GM19025 (cell line): Measurements from ENCODE around the gene KIAA0753.

ENCODE experiments used
- ATAC-seq: cut with Tn5 transposase; IDR thresholded peaks from one replicate; pipeline ENCODE4 v1.9.1; 2021; ENCODE audit warnings: mild to moderate bottlenecking, low read depth, moderate library complexity; ENCODE audit not compliant: unreplicated experiment

Gene KIAA0753

GRCh38 chr17:6643451-6644125 is 3.1 kb upstream of the KIAA0753 start:
- ATAC-seq: no peak

DNA sequence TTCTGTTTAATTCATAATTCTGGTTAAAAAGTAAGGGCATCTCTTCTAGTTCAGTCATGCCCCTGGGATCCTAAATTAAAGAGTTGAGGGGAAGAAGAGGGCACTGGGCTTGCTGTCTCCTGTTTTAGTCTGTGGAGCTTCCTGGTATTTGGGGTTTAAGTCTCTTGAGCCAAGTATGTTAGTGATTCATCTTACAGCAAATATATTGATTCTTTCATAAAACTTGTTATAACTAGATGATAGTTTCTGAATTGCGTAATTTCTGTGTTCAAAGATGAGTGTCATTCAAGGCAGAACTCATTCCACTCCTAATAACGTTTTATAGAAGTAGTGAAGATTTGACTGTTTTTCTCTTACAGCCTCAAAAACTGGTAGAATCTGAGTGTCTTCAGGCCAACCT is 2.1 kb upstream of the KIAA0753 start:
- no peak for ATAC-seq

DNA sequence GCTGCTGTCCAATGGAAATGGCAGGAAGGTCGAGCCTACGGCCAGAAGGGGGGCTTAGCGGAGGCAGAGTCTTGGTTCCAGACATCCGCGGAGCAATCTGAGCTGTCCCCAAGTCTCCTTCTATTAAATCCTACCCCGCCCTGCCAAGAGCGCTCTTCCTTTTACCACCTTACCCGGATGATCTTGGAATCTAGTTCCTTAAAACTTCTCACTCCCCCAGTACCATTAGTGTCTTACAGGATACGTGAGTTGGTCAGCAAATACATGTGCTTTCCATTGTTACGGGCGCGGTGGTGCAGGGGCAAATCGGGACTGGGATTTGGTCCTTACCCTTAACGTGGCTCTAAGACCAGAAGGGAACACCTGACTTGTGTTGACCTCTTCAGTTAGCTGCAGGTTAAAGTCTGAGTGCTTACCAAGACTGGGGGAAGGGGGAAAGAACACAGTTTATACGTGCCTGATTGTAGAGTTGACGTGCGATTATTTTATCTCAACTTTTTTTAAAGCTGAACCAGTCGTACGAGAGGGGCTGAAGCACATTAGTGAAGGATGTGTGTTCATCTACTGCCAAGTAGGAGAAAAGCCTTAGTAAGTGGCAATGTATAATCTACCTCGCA is 844 bp upstream of the KIAA0753 start:
- ATAC-seq: no peak

- ATAC-seq: no peak
Measured at GRCh38 chr17:6639586-6640535, 650 bp downstream of the KIAA0753 start.

GRCh38 chr17:6639014-6639585 is 1.4 kb downstream of the KIAA0753 start:
- ATAC-seq: no peak

DNA sequence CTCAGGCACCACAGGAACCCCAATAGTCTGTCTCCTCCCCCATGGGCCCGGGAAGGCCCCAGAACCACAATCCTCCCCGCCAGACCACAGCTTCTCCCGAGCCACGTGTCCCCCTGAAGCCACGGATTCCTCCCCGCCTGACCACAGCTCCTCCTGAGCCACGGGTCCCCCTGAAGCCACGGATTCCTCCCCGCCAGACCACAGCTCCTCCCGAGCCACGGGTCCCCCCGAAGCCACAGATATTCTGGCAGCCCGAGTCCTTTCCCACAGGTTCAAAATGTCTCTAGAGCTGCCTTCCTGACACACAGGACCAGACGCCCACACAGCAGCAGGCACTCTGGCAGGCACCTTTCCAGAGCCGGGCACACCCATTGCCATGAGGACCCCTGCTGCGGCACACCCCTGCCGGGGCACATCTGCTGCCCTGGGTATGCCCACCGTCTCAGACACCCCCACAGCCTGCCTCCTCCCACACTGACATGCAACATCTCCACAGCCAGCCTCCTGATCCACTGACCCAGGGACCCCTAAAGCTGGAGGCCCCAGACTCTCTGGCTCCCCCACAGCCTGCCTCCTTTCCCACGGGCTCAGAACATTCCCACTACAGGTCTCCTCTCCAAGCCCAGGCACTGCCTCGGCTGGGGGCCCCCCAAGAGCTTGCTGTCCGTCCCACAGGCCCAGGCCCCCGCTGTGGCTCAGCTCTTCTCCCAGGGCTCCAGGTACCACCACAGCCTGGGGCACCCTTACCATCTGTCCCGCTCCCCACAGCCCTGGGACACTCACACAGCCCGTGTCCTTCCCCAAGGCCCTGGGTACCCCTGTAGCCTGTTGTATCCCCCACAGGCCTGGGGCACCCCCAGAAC is 2.2 kb downstream of the KIAA0753 start:
- no peak for ATAC-seq

- ATAC-seq: no peak
Measured at GRCh38 chr17:6637458-6637840, 3.1 kb downstream of the KIAA0753 start.

GRCh38 chr17:6636616-6637457 is 3.7 kb downstream of the KIAA0753 start:
- no peak for ATAC-seq

DNA sequence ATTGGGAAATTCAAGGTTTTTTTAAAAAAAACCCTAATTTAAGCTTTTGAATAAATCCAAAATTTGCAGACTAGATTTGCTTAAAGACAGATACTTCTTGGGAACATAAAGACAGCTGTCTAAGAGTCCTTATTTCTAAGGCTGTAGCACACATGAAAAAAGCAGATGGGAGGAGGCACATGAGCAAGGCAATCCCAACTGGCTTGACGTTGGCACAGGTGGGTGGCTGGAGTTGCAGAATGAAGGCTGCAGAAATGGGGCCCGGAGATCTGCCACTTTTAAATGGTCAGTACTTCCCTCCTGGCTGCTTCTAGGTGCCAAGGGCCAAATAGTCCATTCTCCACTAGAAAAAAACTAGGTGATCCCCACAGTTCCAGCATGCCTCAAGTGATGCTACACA is 4.4 kb downstream of the KIAA0753 start:
- no peak for ATAC-seq

GRCh38 chr17:6633263-6633662 is 7.2 kb downstream of the KIAA0753 start:
- no peak for ATAC-seq

DNA sequence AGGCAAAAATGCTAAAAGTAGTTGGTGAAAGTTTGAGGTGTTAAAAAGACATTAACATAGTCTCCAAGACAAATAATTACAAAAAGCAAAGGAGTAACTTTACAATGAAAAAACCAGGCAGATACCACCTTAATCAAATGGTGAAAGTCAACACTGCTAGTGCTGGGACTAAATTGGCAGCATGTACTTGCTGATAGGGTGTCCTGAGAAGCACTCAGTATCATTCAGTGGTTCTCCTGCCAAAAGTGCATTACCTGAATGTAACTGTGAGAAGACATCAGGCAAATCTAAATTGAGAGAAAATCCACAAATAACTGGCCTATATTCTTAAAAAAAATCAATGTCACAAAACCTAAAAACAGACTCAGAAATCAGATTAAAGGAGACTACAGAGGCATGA is 8.0 kb downstream of the KIAA0753 start:
- ATAC-seq: no peak

GRCh38 chr17:6630390-6630789 is 10.1 kb downstream of the KIAA0753 start:
- ATAC-seq: no peak

GRCh38 chr17:6627019-6627418 is 13.5 kb downstream of the KIAA0753 start:
- no peak for ATAC-seq

DNA sequence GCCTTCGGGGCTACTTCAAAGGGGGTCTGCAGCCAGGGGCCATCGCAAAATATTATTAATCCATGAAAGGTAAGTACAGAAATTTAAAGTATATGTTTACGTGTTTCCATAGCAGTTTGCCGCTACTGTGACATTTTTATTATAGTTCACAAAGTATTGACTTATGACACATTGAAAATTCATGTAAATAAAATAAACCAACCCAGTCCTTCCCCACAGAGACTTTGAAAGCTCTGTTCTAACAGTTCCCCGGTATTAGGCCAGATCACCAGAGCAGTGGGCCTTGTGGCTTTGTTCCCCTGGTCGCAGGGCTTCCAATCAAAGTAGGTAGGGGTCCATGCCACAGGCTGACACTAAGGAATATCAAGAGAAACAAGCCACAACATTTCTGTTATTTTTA is 13.9 kb downstream of the KIAA0753 start:
- ATAC-seq: no peak

DNA sequence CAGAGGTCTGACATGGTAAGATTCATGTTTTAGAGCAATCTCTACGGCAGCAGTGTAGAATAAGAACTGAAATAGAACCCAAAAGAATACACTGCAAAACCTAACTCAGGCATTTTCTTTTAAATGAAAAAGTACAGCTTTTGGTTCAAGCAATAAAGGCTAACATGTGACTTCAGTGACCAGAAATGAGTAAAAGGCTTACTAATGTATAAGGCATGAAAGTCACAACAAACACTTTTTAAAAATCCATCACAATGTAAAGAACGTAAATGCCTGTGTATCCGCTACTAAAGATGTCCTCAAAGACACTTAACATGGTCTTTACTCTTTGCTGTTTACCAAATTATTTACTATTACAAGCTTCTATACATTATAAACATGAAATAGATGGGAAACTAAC is 16.6 kb downstream of the KIAA0753 start:
- ATAC-seq: no peak

- ATAC-seq: no peak
Measured at GRCh38 chr17:6611231-6611630, 29.3 kb downstream of the KIAA0753 start.

DNA sequence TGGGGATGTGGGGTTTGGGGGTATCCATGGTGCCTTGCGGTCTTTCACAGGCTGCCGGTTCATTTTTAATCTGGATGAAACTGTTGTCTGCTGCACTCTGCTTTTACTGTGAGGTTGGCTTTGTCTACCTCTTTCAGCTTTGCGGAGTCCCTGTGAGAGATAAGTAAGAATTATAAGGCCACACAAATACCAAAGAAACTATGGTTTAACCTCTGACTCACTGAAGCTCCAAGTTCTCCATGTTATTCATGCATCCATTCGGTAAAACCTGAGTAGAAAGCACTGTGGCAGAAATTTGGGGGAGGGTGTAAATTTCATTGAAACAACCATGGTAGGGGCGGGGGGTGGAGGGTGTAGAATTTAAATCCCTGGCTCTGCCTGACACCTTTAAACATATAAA is 30.5 kb downstream of the KIAA0753 start:
- no peak for ATAC-seq

DNA sequence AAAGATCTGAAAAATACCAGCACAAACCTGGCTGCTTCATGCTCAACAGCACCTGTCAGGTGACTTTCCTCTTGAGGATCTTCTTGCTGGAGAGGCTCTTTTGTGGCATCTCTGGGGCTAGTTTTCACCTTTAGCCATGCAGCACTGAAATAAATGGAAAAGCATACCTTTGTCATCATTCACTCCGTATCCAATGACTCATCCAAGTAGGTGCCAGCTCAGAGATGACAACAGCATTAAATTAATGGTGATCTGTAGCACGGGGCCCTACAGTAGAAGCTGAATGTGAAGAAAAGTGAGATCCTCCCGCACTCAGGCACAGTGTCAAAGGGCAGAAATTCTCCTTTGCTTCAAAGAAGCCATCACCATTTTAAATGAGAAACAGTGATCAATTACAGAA is 32.2 kb downstream of the KIAA0753 start:
- ATAC-seq: no peak

DNA sequence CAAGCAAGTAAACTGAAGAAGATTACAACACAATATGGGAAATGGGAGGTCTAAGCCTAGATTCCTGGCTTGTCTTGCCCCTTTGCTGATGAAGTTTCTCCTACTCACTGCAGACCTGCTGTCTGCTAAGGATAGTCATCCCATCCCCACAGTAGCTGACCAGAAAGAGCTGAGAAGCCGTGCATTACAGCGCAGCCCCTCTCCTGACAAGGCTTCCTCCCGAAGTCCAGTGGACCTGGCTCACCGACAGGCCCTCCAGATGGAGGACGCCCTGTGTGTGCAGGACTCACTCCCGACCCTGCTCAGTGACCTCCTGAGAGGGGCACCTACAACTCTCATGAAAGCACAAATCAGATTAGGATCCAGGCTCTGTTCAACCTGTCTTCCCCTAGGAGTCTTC is 35.4 kb downstream of the KIAA0753 start:
- ATAC-seq: no peak
